Stimulated activated effector memory CD8-positive, alpha-beta T cell treated with anti-CD3 and anti-CD28 coated beads, Interleukin-12 subunit alpha, Interleukin-12 subunit beta, amount 100 ng/mL, for 72 hours (primary cell): ENCODE data around the gene RNF182.
"Not testable (repeated sequence)": the region's sequence is repeated elsewhere in the genome, so short reads cannot be mapped to it uniquely, and the experiment has no call there.

Source experiments
- ATAC-seq: fragments of 150-1000 bp; cut with Tn5 transposase; 2 replicates; pipeline ENCODE4 v1.10.0; 2021
- DNase-seq, 2 donors: peaks; one replicate each; pipeline ENCODE4 v3.0.0; 2021 to 2022; ENCODE audit warnings: low spot score in 2 of 2
- H3K27ac Mint-ChIP-seq: one replicate; pipeline ENCODE4 v1.8.0; 2022; ENCODE audit warnings: mild to moderate bottlenecking, mixed read lengths
- H3K36me3 Mint-ChIP-seq: one replicate; pipeline ENCODE4 v1.8.0; 2022; ENCODE audit warnings: mild to moderate bottlenecking, mixed read lengths
- H3K4me1 Mint-ChIP-seq: one replicate; pipeline ENCODE4 v1.8.0; 2022; ENCODE audit warnings: mixed read lengths
- H3K4me3 Mint-ChIP-seq: one replicate; pipeline ENCODE4 v1.8.0; 2022; ENCODE audit warnings: mild to moderate bottlenecking, mixed read lengths
- H3K9me3 Mint-ChIP-seq: one replicate; pipeline ENCODE4 v1.8.0; 2022; ENCODE audit warnings: mixed read lengths

Gene RNF182

GRCh38 chr6:13924949-13925881 is at the start of gene RNF182:
RNF182 (plus strand) TSS chr6:13924952; CDS start chr6:13977120, 52,168 bp downstream.
- peak; percentile 80 for ATAC-seq
- H3K36me3 Mint-ChIP-seq, result no peaks in the 10 kb centered on the region
- H3K4me1 Mint-ChIP-seq, result peaks cover 14% of the 10 kb centered on the region
- no peaks in the 10 kb centered on the region for H3K9me3 Mint-ChIP-seq
- H3K4me3 Mint-ChIP-seq, result peak within 1 kb of the TSS; percentile 78
- peak within 1 kb of the TSS; percentile 45 for H3K27ac Mint-ChIP-seq
- DNase-seq, result no peak

DNA sequence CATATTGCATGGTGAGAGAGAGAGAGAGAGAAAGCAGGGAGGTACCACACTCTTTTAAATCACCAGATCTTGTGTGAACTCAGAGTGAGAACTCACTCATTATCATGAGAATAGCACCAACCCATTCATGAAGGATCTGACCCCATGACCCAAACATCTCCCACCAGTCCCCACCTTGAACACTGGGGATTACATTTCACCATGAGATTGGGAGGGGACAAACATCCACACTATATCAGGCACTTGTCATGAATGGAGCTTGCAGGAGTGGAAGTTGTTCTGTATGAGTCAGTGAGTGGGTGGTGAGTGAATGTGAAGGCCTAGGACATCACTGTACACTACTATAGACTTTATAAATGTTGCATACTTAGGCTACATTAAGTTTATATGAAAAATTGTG is 47.7 kb upstream of the RNF182 start:
- H3K36me3 Mint-ChIP-seq, result no peaks in the 10 kb centered on the region
- DNase-seq (no peak), ATAC-seq (peak; percentile 40)
- no peaks in the 10 kb centered on the region for H3K9me3 Mint-ChIP-seq
- H3K4me1 Mint-ChIP-seq, result peaks cover 13% of the 10 kb centered on the region
- no peak overlapping the region for H3K27ac Mint-ChIP-seq
- no peak overlapping the region for H3K4me3 Mint-ChIP-seq

DNA sequence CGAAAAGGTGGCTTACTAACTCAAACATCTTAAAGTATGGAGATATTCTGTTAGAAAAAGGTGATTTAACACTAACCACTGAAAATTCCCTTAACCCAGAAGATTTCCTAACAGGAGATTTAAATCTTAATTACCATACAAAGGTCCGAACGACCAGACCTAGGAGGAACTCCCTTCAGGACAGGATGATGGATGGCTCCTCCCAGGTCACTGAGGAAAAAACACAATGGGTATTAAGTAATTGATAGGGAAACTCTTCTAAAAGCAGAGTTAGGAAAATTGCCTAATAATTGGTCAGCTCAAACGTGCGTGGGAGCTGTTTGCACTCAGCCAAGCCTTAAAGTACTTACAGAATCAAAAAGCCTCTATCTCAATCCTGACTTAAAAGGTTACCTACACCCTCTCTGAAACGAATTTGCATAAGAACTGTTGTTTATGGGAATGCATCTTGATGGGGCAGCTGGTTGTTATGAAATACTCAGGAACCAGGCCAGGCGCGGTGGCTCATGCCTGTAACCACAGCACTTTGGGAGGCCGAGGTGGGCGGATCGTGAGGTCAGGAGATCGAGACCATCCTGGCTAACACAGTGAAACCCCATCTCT is 44.6 kb upstream of the RNF182 start:
- H3K4me3 Mint-ChIP-seq, DNase-seq, ATAC-seq, H3K27ac Mint-ChIP-seq, H3K36me3 Mint-ChIP-seq, H3K4me1 Mint-ChIP-seq, H3K9me3 Mint-ChIP-seq: not testable (repeated sequence)

DNA sequence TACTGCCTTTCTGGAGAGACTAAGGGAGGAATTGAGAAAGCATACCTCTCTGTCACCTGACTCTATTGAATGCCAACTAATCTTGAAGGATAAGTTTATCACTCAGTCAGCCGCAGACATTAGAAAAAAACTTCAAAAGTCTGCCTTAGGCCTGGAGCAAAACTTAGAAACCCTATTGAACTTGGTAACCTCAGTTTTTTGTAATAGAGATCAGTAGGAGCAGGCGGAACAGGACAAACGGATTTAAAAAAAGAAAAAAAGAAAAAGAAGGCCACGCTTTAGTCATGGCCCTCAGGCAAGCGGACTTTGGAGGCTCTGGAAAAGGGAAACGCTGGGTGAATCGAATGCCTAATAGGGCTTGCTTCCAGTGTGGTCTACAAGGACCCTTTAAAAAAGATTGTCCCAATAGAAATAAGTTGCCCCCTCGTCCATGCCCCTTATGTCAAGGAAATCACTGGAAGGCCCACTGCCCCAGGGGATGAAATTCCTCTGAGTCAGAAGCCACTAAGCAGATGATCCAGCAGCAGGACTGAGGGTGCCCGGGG is 43.1 kb upstream of the RNF182 start:
- no peaks in the 10 kb centered on the region for H3K36me3 Mint-ChIP-seq

GRCh38 chr6:13883966-13884365 is 40.8 kb upstream of the RNF182 start:
- no peak for DNase-seq
- ATAC-seq, result no peak
- Mint-ChIP-seq H3K9me3 (no peaks in the 10 kb centered on the region), H3K4me1 (no peaks in the 10 kb centered on the region), H3K27ac (no peak overlapping the region), H3K4me3 (no peak overlapping the region), H3K36me3 (no peaks in the 10 kb centered on the region)

More for the DNA sequence above, 43.1 kb upstream of the RNF182 start:
- H3K4me1 Mint-ChIP-seq, result no peaks in the 10 kb centered on the region
- no peak overlapping the region for H3K27ac Mint-ChIP-seq
- H3K9me3 Mint-ChIP-seq, result no peaks in the 10 kb centered on the region
- H3K4me3 Mint-ChIP-seq, result no peak overlapping the region
- no peak for ATAC-seq
- no peak for DNase-seq

DNA sequence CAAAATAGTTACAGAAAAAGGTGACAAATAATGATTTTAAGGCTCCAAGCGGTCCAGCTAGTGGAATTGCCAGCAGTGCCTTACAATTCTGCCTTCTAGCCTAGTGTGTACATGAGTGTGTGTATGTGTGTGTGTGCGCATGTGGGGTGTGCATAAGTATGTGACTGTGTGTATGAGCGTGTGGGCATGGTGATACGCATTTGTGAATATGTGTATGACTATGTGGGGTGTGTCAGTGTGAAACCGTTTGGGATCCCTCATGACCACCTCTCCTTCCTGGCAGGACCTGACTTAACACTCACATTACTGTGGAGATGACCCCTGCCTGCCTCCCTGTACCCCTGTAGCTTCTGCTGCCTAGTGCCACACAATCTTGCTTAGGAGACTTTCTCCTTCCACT is 40.4 kb upstream of the RNF182 start:
- no peak overlapping the region for H3K27ac Mint-ChIP-seq

GRCh38 chr6:13885601-13886000 is 39.2 kb upstream of the RNF182 start:
- Mint-ChIP-seq H3K4me3 (no peak overlapping the region), H3K27ac (no peak overlapping the region), H3K9me3 (no peaks in the 10 kb centered on the region), H3K4me1 (no peaks in the 10 kb centered on the region), H3K36me3 (no peaks in the 10 kb centered on the region)
- ATAC-seq (no peak), DNase-seq (no peak)

More for the DNA sequence above, 40.4 kb upstream of the RNF182 start:
- no peaks in the 10 kb centered on the region for H3K36me3 Mint-ChIP-seq
- no peaks in the 10 kb centered on the region for H3K9me3 Mint-ChIP-seq
- H3K4me1 Mint-ChIP-seq, result no peaks in the 10 kb centered on the region
- DNase-seq, result no peak
- peak; percentile 48 for ATAC-seq
- H3K4me3 Mint-ChIP-seq, result no peak overlapping the region

DNA sequence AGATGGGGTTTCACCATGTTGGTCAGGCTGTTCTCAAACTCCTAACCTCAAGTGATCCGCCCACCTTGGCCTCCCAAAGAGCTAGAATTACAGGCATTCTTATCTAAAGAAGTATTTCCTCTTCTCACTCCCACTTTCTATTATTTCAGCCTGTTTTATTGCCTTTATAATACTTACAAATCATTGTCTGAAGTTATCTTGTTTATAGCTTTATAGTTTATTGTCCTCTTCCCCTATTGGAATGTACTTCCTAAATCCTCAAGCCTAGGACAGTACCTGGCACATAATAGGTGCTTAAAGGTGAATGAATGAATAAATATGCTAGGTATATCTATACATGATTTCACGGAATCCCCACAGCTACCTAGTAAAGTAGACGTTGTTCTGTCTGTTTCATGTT is 37.8 kb upstream of the RNF182 start:
- Mint-ChIP-seq H3K4me3 (no peak overlapping the region), H3K4me1 (no peaks in the 10 kb centered on the region), H3K36me3 (no peaks in the 10 kb centered on the region), H3K9me3 (no peaks in the 10 kb centered on the region), H3K27ac (no peak overlapping the region)
- no peak for DNase-seq
- ATAC-seq, result no peak

GRCh38 chr6:13892017-13892645 is 32.6 kb upstream of the RNF182 start:
- ATAC-seq (no peak), DNase-seq (no peak)
- Mint-ChIP-seq H3K36me3 (no peaks in the 10 kb centered on the region), H3K4me3 (no peak overlapping the region), H3K4me1 (no peaks in the 10 kb centered on the region), H3K27ac (no peak overlapping the region), H3K9me3 (no peaks in the 10 kb centered on the region)

DNA sequence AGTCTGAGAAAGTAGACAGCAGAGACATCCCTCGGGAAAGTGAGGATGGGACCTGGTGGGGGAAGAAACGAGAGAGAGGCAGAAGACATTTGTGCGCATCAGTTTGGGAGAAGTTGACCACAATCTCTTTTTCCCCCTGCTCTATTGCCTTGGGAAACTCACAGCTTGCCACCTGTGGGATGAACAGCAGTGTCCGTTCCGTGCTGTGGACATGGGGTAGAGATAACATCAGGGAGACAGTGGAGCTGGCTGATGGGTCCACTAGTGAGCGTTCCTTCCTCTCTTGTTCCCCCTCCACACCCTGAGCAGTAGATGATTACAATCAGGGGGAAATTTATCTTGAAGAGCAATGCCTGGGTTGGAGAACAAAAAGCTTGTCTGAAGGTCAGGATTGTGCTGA is 21.8 kb upstream of the RNF182 start:
- Mint-ChIP-seq H3K4me3 (no peak overlapping the region), H3K27ac (no peak overlapping the region), H3K36me3 (no peaks in the 10 kb centered on the region), H3K4me1 (no peaks in the 10 kb centered on the region), H3K9me3 (no peaks in the 10 kb centered on the region)
- no peak for ATAC-seq
- no peak for DNase-seq

DNA sequence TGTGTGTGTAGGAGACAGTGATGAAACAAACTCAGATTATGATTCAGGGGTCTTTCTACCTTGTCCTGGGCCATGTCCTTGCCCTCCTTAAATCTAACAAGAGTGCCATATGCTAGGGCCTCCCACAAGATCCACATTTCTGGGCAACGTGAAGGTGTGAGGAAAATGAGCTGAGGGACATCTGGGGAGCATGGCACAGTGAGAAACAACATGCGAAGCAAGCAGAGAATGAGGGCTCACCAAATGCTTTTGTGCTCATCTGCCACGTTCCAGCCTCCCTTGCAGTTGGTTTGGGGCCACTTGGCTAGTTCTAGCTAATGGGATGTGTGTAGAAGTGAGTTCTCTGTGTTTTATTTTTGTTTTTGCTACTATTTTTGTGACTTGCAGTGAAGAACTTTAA is 21.4 kb upstream of the RNF182 start:
- H3K4me1 Mint-ChIP-seq, result no peaks in the 10 kb centered on the region

DNA sequence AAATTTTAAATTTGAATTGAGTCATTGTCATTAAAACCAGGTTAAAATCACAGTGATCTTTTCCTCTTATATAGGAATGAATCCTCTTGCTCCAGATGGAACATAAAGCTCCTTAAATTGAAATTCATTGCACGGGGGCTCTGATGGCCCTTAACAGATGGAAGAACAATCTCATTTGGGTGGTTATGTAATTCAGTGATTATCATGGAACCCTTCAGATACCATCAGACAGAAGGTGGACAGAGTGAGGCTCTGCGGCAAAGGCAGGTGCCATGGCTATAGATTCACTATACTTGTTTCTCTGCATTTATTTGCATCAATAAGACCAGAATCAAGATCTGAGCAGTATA is 17.8 kb upstream of the RNF182 start:
- Mint-ChIP-seq H3K4me1 (no peaks in the 10 kb centered on the region), H3K36me3 (no peaks in the 10 kb centered on the region), H3K9me3 (no peaks in the 10 kb centered on the region), H3K4me3 (no peak overlapping the region), H3K27ac (no peak overlapping the region)
- DNase-seq, result no peak
- no peak for ATAC-seq

More for the DNA sequence above, 21.4 kb upstream of the RNF182 start:
- Mint-ChIP-seq H3K9me3 (no peaks in the 10 kb centered on the region), H3K27ac (no peak overlapping the region), H3K4me3 (no peak overlapping the region), H3K36me3 (no peaks in the 10 kb centered on the region)
- ATAC-seq, result no peak
- DNase-seq, result no peak

DNA sequence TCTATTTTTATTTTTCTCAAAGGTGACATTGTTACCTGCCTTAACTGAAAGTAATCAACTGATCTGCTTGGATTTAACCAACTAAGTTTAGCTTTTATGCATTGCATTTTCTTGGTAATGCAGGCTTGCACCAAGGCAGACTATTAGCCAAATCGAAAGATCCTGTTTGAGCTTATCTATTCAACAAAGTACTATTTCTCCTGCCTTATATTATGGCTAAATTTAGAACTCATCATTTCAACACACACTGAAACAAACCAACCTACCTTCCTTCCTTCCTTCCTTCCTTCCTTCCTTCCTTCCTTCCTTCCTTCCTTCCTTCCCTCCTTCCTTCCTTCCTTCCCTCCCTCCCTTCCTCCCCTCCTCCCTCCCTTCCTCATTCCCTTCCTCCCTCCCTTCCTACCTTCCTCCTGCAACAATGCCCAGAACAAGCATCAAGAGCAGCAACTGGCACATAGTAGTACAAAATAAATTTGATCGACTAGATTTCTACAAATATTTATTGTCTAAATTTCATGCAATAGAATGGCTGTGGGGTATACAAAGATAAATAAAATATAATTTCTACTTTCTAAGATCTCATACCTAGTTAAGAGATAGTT is 17.0 kb upstream of the RNF182 start:
- Mint-ChIP-seq H3K4me3 (no peak overlapping the region), H3K27ac (no peak overlapping the region), H3K4me1 (no peaks in the 10 kb centered on the region), H3K9me3 (no peaks in the 10 kb centered on the region), H3K36me3 (no peaks in the 10 kb centered on the region)
- DNase-seq (no peak), ATAC-seq (no peak)

DNA sequence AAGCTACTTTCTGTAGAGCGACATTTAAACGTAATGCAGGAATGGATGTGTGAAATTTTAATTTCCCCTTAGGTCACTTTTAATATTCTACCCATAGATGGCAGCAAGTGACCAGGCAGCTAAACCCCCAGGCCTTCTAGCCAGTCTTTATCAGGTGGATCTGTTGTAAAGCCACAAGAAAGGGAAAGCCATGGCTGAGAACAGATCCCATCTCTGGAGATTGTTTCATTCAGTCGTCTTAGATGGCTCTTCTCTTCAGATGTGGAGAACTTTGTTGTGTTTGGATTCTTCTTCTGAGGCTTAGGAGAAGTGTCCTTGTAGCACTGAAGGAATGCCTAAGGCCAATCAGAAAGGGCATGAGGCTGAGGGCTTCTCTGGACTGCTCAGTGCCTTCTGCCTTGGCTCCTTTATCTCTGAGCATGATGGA is 15.8 kb upstream of the RNF182 start:
- Mint-ChIP-seq H3K4me1 (no peaks in the 10 kb centered on the region), H3K27ac (no peak overlapping the region), H3K9me3 (no peaks in the 10 kb centered on the region), H3K4me3 (no peak overlapping the region), H3K36me3 (no peaks in the 10 kb centered on the region)
- DNase-seq (peak in 1 of 2 donors; percentile 55), ATAC-seq (peak; percentile 64)

DNA sequence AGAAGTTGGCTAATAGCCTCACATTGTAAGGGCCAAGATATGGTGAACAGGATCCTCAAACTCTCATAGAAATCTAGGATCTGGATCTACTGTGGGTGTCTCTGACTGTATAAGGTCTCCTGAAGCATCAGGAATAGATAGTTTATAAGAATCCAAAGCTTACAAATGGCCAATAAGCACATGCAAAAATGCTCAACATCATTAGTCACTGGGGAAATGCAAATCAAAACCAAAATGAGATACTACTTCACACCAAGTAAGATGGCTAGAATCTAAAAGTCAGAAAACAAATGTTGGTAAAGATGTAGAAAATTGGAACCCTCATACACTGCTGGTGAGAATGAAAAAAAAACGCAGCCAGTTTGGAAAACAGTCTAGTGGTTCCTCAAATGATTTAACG is 14.3 kb upstream of the RNF182 start:
- no peaks in the 10 kb centered on the region for H3K4me1 Mint-ChIP-seq
- H3K36me3 Mint-ChIP-seq, result no peaks in the 10 kb centered on the region
- DNase-seq (no peak), ATAC-seq (no peak)
- no peak overlapping the region for H3K4me3 Mint-ChIP-seq
- no peak overlapping the region for H3K27ac Mint-ChIP-seq
- no peaks in the 10 kb centered on the region for H3K9me3 Mint-ChIP-seq
